Stromal cell of bone marrow (primary cell): ENCODE measurements around the gene RFESD.
"Not testable (repeated sequence)": the region's sequence is repeated elsewhere in the genome, so short reads cannot be mapped to it uniquely, and the experiment has no call there.

Experiments
- DNase-seq: peaks from one replicate; pipeline ENCODE4 v3.0.0-alpha.2; 2012; ENCODE audit warnings: low read depth

RFESD gene

GRCh38 chr5:95667061-95667618, 20.6 kb downstream of the RFESD start:
- DNase-seq, result no peak

- DNase-seq, result no peak
Observed at GRCh38 chr5:95667678-95668077, 21.1 kb downstream of the RFESD start.

- no peak for DNase-seq
Observed at GRCh38 chr5:95668216-95668615, 21.6 kb downstream of the RFESD start.

- DNase-seq, result no peak
Observed at GRCh38 chr5:95668728-95669127, 22.2 kb downstream of the RFESD start.

GRCh38 chr5:95669540-95669939, 23.0 kb downstream of the RFESD start:
- DNase-seq, result peak; percentile 96

GRCh38 chr5:95669985-95670384, 23.4 kb downstream of the RFESD start:
- no peak for DNase-seq

GRCh38 chr5:95670568-95670967, 24.0 kb downstream of the RFESD start:
- no peak for DNase-seq

GRCh38 chr5:95671826-95672225, 25.2 kb downstream of the RFESD start:
- no peak for DNase-seq

- no peak for DNase-seq
Observed at GRCh38 chr5:95672641-95673040, 26.1 kb downstream of the RFESD start.

- DNase-seq, result no peak
Observed at GRCh38 chr5:95673081-95673480, 26.5 kb downstream of the RFESD start.

- DNase-seq, result no peak
Observed at GRCh38 chr5:95682891-95683290, 36.3 kb downstream of the RFESD start, which contains the start of gene SPATA9. Gene SPATA9 (minus strand): TSS chr5:95682991. CDS start chr5:95682854, 137 bp downstream.

- DNase-seq, result no peak
Observed at GRCh38 chr5:95684361-95684760, 37.8 kb downstream of the RFESD start.

GRCh38 chr5:95686651-95687050, 40.1 kb downstream of the RFESD start:
- no peak for DNase-seq

GRCh38 chr5:95689680-95690079, 43.1 kb downstream of the RFESD start:
- DNase-seq, result no peak

GRCh38 chr5:95690333-95690732, 43.8 kb downstream of the RFESD start:
- DNase-seq, result no peak

GRCh38 chr5:95697781-95698681, 51.5 kb downstream of the RFESD start:
- no peak for DNase-seq

- no peak for DNase-seq
Observed at GRCh38 chr5:95699337-95699736, 52.8 kb downstream of the RFESD start.

GRCh38 chr5:95701074-95701473, 54.5 kb downstream of the RFESD start:
- no peak for DNase-seq

GRCh38 chr5:95704150-95704549, 57.6 kb downstream of the RFESD start:
- DNase-seq, result no peak

- DNase-seq, result not testable (repeated sequence)
Observed at GRCh38 chr5:95706196-95706595, 59.6 kb downstream of the RFESD start.

GRCh38 chr5:95707055-95707454, 60.5 kb downstream of the RFESD start:
- DNase-seq, result no peak
